Esophagus squamous epithelium (tissue), 5 donors: ENCODE data around the gene SFTPB. TPM values are rescaled to one million over a fixed set of nuclear protein-coding genes. Genes with fewer than 3 reads are reported as not detected.

Experiments used
- DNase-seq: peaks from one replicate; lab custom pipeline; 2025; lab: John Stamatoyannopoulos, UW
- H3K27ac ChIP-seq, 4 donors: fragments of 200-600 bp; sonication (generic); one replicate each; pipeline ENCODE4 v1.5.1; 2016 to 2019; ENCODE audit warnings: mild to moderate bottlenecking in 1 of 4
- H3K27me3 ChIP-seq, 4 donors: fragments of 200-600 bp; sonication (generic); 1 replicate in 3 of 4; 2 replicates in 1 of 4; pipeline versions ENCODE4 v1.5.1 to v1.6.0; 2017 to 2021; ENCODE audit warnings: antibody characterized with exemption in 1 of 4
- H3K36me3 ChIP-seq, 3 donors: fragments of 200-600 bp; sonication (generic); one replicate each; pipeline ENCODE4 v1.5.1; 2016 to 2019
- H3K4me1 ChIP-seq, 3 donors: fragments of 200-600 bp; sonication (generic); one replicate each; pipeline ENCODE4 v1.5.1; 2017 to 2019
- H3K4me3 ChIP-seq, 4 donors: fragments of 200-600 bp; sonication (generic); 1 replicate in 3 of 4; 2 replicates in 1 of 4; pipeline ENCODE4 v1.5.1; 2016 to 2019; ENCODE audit warnings: mild to moderate bottlenecking in 2 of 4, moderate library complexity in 1 of 4
- H3K9me3 ChIP-seq, 3 donors: fragments of 200-600 bp; sonication (generic); one replicate each; pipeline ENCODE4 v1.5.1; 2016 to 2019
- POLR2A ChIP-seq, 4 donors: fragments of 450-650 bp; IDR thresholded peaks; one replicate each; pipeline ENCODE4 v1.6.1; 2017; ENCODE audit warnings: antibody characterized with exemption in 4 of 4, mild to moderate bottlenecking in 4 of 4, moderate library complexity in 3 of 4
- WGBS, 2 donors: methylation state at CpG; one replicate each; pipeline ENCODE4 v1.1.5; 2018; 5-methylcytosine and 5-hydroxymethylcytosine counted together
- intact Hi-C: fragments of 100-400 bp; cut with DNase I; formaldehyde crosslinking; loops from one replicate; pipeline ENCODE4 v1.15.0; 2022
- total RNA-seq, 4 donors: library from RNA; depleted of rRNA; stranded (reverse); fragments of >200 nt; gene quantifications; one replicate each; pipeline ENCODE4 v1.1.0, GENCODE V29; 2016
- TF ChIP-seq, protein P1 (sequence below), 6 experiments: fragments of 450-650 bp in 4 of 6; fragments of 200-600 bp in 2 of 6; sonication (generic) in 2 of 6; IDR thresholded peaks; one replicate each; pipeline ENCODE4 v1.5.1; 2016 to 2019; ENCODE audit warnings: antibody characterized with exemption in 6 of 6, mild to moderate bottlenecking in 4 of 6, moderate library complexity in 4 of 6
- donor health status: DM: yes; HTN: yes; CAD: no.

The SFTPB gene
- total RNA-seq, 4 donors from 2014 or later = not detected

DNA sequence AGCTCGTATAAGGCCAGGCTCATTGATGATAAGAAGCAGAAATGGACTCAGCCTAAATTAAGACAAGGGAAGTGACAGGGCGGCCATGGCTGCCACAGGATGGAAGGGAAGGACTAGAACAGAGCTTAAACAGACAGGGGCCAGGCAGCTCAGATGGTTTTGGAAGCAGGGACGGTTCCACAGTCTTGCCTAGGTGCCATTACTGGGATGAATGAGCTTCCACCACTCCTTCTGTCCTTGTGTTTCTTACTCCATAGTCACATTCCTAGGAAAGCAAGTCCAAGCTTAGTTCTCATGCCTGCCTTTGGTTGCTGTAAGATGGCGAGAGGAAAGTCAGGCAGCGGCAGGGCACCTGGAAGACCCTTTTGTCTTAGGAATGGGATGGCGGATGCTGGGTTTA lies 38.1 kb upstream of the SFTPB start:
- WGBS, 2 donors = 80 to 81% methylated on average over 3 to 5 of the region's 6 CpGs
- no peak overlapping the region for H3K4me3 ChIP-seq

DNA sequence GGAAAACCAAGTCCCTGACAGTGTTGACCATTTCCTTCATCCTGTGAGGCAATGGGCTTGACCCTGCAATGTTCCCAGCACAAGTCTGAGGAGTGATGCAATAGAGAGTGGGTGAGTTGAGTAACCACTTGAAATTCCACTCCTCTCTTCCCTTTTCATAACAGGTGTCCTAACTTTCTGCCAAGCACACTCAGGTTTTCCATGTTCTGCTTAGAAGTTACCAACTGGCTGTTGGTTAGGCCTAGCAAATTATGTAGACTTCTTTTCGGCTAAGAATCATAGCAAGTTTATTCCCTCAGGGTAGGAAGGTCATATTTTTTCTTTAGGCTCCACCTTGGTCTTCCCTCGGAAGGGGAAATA lies 37.7 kb upstream of the SFTPB start:
- H3K27ac ChIP-seq = peak overlapping the region; percentile 42 to 83 (median 72)
- intact Hi-C loops = no loop called here
- H3K27me3 ChIP-seq = no peaks in the 10 kb centered on the region
- no peak overlapping the region for H3K4me3 ChIP-seq
- H3K9me3 ChIP-seq = no peaks in the 10 kb centered on the region
- 30 to 41% methylated on average over 2 of the region's 2 CpGs for WGBS, 2 donors
- no peaks in the 10 kb centered on the region for H3K36me3 ChIP-seq
- peaks cover 12 to 57% (median 27%) of the 10 kb centered on the region in 3 donors for H3K4me1 ChIP-seq
- TF ChIP-seq, protein P1, sequence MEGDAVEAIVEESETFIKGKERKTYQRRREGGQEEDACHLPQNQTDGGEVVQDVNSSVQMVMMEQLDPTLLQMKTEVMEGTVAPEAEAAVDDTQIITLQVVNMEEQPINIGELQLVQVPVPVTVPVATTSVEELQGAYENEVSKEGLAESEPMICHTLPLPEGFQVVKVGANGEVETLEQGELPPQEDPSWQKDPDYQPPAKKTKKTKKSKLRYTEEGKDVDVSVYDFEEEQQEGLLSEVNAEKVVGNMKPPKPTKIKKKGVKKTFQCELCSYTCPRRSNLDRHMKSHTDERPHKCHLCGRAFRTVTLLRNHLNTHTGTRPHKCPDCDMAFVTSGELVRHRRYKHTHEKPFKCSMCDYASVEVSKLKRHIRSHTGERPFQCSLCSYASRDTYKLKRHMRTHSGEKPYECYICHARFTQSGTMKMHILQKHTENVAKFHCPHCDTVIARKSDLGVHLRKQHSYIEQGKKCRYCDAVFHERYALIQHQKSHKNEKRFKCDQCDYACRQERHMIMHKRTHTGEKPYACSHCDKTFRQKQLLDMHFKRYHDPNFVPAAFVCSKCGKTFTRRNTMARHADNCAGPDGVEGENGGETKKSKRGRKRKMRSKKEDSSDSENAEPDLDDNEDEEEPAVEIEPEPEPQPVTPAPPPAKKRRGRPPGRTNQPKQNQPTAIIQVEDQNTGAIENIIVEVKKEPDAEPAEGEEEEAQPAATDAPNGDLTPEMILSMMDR (IDR thresholded peaks at IDR 0.05) = no peak
- TF ChIP-seq POLR2A (IDR thresholded peaks at IDR 0.05) = peak in 1 of 4 donors; percentile 11
- no peak for DNase-seq

More for the DNA sequence above, 38.1 kb upstream of the SFTPB start:
- Histone ChIP-seq H3K27ac (peak overlapping the region; percentile 42 to 83 (median 72)), H3K4me1 (peaks cover 15 to 61% (median 27%) of the 10 kb centered on the region in 3 donors), H3K36me3 (no peaks in the 10 kb centered on the region), H3K9me3 (no peaks in the 10 kb centered on the region), H3K27me3 (no peaks in the 10 kb centered on the region)
- intact Hi-C loops = no loop called here
- no peak for DNase-seq
- TF ChIP-seq POLR2A (IDR thresholded peaks at IDR 0.05) = no peak
- TF ChIP-seq, protein P1 (IDR thresholded peaks at IDR 0.05) = no peak

DNA sequence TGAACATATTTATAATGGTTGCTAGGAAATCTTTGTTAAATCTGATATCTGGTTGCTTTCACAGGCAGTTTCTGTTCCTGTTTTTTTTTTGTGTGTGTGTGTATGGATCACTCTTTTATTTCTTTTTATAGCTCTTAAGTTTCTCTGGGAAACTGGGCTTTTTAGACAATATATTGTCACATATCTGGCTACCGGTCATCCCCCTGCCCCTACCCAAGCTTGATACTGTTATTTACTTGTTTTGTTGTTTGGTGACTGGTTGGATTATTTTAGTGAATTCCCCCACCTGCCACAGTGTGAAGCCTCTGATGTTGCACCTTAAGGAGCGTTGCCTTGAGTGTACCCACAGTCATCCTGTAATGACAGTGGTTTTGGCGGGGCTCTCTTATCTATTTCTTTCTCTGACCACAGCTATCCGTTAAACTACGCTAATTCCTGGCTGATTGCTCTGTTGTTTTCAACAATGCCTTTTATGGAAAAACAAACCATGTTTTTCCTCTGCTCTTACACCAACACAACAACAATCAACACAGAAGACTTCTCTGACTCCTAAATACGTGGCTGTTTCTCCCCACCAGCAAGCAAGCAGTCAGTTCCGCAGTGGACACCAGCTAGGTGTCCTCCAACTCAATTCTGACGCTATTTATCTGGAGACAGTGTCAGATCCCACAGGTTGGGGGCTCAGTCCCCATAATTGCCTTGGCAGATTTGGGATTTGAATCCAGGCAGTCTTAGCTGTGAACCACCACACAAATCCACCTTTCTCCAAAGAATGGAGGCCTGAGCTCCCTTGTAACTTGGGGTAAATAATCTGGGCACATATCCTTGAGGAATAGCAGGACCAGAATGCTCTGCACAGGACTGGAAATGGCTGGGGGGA lies 37.0 kb upstream of the SFTPB start:
- H3K9me3 ChIP-seq = no peaks in the 10 kb centered on the region
- no peak overlapping the region for H3K4me3 ChIP-seq
- WGBS, 2 donors = 73 to 76% methylated on average over 8 of the region's 8 CpGs
- H3K27ac ChIP-seq = peak overlapping the region; percentile 32 to 83 (median 72)
- H3K36me3 ChIP-seq = no peaks in the 10 kb centered on the region
- peaks cover 6 to 51% (median 25%) of the 10 kb centered on the region in 3 donors for H3K4me1 ChIP-seq
- intact Hi-C loops = no loop called here
- no peak for DNase-seq
- H3K27me3 ChIP-seq = no peaks in the 10 kb centered on the region
- TF ChIP-seq, protein P1 (IDR thresholded peaks at IDR 0.05) = no peak
- TF ChIP-seq POLR2A (IDR thresholded peaks at IDR 0.05) = no peak

DNA sequence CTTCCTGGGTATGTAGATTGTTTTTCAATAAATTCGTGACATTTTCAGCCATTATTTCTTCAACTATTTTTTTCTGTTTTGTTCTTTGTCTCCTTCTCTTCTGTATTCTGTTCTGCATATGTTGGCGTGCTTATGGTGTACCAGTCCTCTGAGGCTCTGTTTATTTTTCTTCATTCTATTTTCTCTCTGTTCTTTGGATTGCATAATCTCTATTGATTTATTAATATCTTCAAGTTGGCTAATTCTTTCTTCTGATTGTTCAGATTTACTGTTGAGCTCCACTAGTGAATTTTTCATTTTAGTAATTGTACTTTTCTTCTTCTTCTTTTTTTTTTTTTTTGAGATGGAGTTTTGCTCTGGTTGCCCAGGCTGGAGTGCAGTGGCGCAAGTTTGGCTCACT lies 36.0 kb upstream of the SFTPB start:
- no peak overlapping the region for H3K27ac ChIP-seq
- H3K4me1 ChIP-seq = peaks cover 4 to 41% (median 20%) of the 10 kb centered on the region in 3 donors
- H3K36me3 ChIP-seq = no peaks in the 10 kb centered on the region
- H3K9me3 ChIP-seq = no peaks in the 10 kb centered on the region
- intact Hi-C loops = no loop called here
- H3K27me3 ChIP-seq = no peaks in the 10 kb centered on the region
- TF ChIP-seq, protein P1 (IDR thresholded peaks at IDR 0.05) = no peak
- no peak for TF ChIP-seq POLR2A (IDR thresholded peaks at IDR 0.05)
- no peak overlapping the region for H3K4me3 ChIP-seq
- WGBS, 2 donors = 77 to 88% methylated on average over 3 of the region's 3 CpGs
- no peak for DNase-seq

DNA sequence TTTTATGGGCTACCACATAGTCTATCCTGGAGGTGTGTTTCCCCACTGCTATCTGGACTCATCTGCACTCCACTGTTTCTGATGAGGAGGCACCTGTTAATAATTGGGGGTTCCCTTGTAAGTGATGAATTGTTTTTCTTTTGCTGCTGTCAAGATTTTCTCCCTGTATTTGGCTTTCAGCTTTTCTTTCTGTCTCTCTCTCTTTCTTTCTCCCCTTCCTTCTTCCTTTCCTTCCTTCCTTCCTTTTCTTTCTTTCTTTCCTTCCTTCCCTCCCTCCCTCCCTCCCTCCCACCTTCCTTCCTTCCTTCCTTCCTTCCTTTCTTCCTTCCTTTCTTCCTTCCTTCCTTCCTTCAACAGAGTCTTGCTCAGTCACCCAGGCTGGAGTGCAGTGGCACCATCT lies 35.3 kb upstream of the SFTPB start:
- H3K27me3 ChIP-seq = no peaks in the 10 kb centered on the region
- no peak overlapping the region for H3K4me3 ChIP-seq
- H3K4me1 ChIP-seq = peaks cover 4 to 39% (median 20%) of the 10 kb centered on the region in 3 donors
- intact Hi-C loops = no loop called here
- TF ChIP-seq POLR2A (IDR thresholded peaks at IDR 0.05) = no peak
- TF ChIP-seq, protein P1 (IDR thresholded peaks at IDR 0.05) = no peak
- DNase-seq = no peak
- no peaks in the 10 kb centered on the region for H3K9me3 ChIP-seq
- no peaks in the 10 kb centered on the region for H3K36me3 ChIP-seq
- H3K27ac ChIP-seq = no peak overlapping the region
